Hepatocyte (in vitro differentiated cells): Measurements from ENCODE around the gene TTN. TPM values are rescaled to one million over a fixed set of nuclear protein-coding genes. Genes with fewer than 3 reads are reported as not detected.

ENCODE experiments used
- DNase-seq: peaks from one replicate; pipeline ENCODE4 v3.0.0-alpha.2; 2016; ENCODE audit warnings: low spot score
- H2AFZ ChIP-seq: fragments of 200-600 bp; sonication (generic); 2 replicates; pipeline ENCODE4 v1.6.0; 2016; ENCODE audit warnings: antibody characterized with exemption, mild to moderate bottlenecking
- H3K27ac ChIP-seq: fragments of 200-600 bp; sonication (generic); 2 replicates; pipeline ENCODE4 v1.5.1; 2016; ENCODE audit warnings: mild to moderate bottlenecking
- H3K27me3 ChIP-seq: fragments of 200-600 bp; sonication (generic); 2 replicates; pipeline ENCODE4 v1.6.1; 2016
- H3K36me3 ChIP-seq: fragments of 200-600 bp; sonication (generic); replicated peaks from 2 replicates; pipeline ENCODE4 v1.5.1; 2016; ENCODE audit warnings: low read depth; ENCODE audit not compliant: insufficient read depth
- H3K4me1 ChIP-seq: fragments of 200-600 bp; sonication (generic); 2 replicates; pipeline ENCODE4 v1.5.1; 2016; ENCODE audit warnings: mild to moderate bottlenecking, moderate library complexity; ENCODE audit not compliant: insufficient read depth
- H3K4me2 ChIP-seq: fragments of 200-600 bp; sonication (generic); 2 replicates; pipeline ENCODE4 v1.6.0; 2016
- H3K4me3 ChIP-seq: fragments of 200-600 bp; sonication (generic); 2 replicates; pipeline ENCODE4 v1.5.1; 2016; ENCODE audit warnings: mild to moderate bottlenecking
- H3K79me2 ChIP-seq: fragments of 200-600 bp; sonication (generic); 2 replicates; pipeline ENCODE4 v1.6.0; 2017; ENCODE audit warnings: mild to moderate bottlenecking
- H3K9me2 ChIP-seq: fragments of 200-600 bp; sonication (generic); replicated peaks from 2 replicates; pipeline ENCODE4 v1.6.0; 2017; ENCODE audit warnings: mild to moderate bottlenecking; ENCODE audit not compliant: insufficient read depth
- H3K9me3 ChIP-seq: fragments of 200-600 bp; sonication (generic); 2 replicates; pipeline ENCODE4 v1.5.1; 2016; ENCODE audit warnings: low read depth, mild to moderate bottlenecking
- H4K20me1 ChIP-seq: fragments of 200-600 bp; sonication (generic); 2 replicates; pipeline ENCODE4 v1.6.0; 2016; ENCODE audit warnings: mild to moderate bottlenecking; ENCODE audit not compliant: insufficient read depth, poor library complexity, severe bottlenecking
- CTCF ChIP-seq: fragments of 200-600 bp; sonication (generic); IDR thresholded peaks from 2 replicates; pipeline ENCODE4 v1.5.1; 2016; ENCODE audit warnings: antibody characterized with exemption, mild to moderate bottlenecking; ENCODE audit not compliant: poor library complexity
- EZH2 ChIP-seq: fragments of 200-600 bp; sonication (generic); IDR thresholded peaks from 2 replicates; pipeline ENCODE4 v1.6.1; 2016; ENCODE audit warnings: antibody characterized with exemption, mild to moderate bottlenecking, borderline replicate concordance
- EZH2phosphoT487 ChIP-seq: fragments of 200-600 bp; sonication (generic); IDR thresholded peaks from one replicate; pipeline ENCODE4 v1.6.1; 2018; ENCODE audit warnings: antibody characterized with exemption, mild to moderate bottlenecking, low read depth, moderate library complexity; ENCODE audit not compliant: unreplicated experiment, severe bottlenecking
- WGBS: methylation state at CpG from one replicate; pipeline ENCODE4 v1.1.6; 2016; ENCODE audit warnings: low lambda C conversion rate; ENCODE audit errors: missing lambda C conversion rate; 5-methylcytosine and 5-hydroxymethylcytosine counted together
- polyA plus RNA-seq: library from polyadenylated mRNA; unstranded; fragments of >200 nt; fragmentation: Nextera tagmentation; extraction: Ambion mirVana; gene quantifications from 2 replicates; pipeline ENCODE4 v1.2.1, GENCODE V29; 2016
- total RNA-seq: library from RNA; depleted of rRNA; stranded (reverse); fragments of >200 nt; gene quantifications from 2 replicates; pipeline ENCODE4 v1.2.3, GENCODE V29; 2014

TTN gene
- total and polyA plus RNA-seq, 2 experiments from 2014 or later: 5.4 to 6.4 TPM

GRCh38 chr2:178679891-178680290 lies 127.3 kb downstream of the TTN start:
- Histone ChIP-seq H3K4me2 (no peak overlapping the region), H4K20me1 (no peaks in the 10 kb centered on the region), H3K4me1 (no peaks in the 10 kb centered on the region), H3K4me3 (no peak overlapping the region), H3K9me3 (no peaks in the 10 kb centered on the region), H2AFZ (no peak overlapping the region), H3K27me3 (no peaks in the 10 kb centered on the region), H3K79me2 (no peaks in the 10 kb centered on the region), H3K9me2 (no peaks in the 10 kb centered on the region), H3K27ac (no peak overlapping the region), H3K36me3 (no peaks in the 10 kb centered on the region)
- DNase-seq: no peak
- TF ChIP-seq CTCF (no peak), EZH2 (no peak), EZH2phosphoT487 (no peak)
- 92% methylated on average over 1 of the region's 1 CpG for WGBS

GRCh38 chr2:178677599-178677998 lies 129.6 kb downstream of the TTN start:
- WGBS: 86% methylated on average over 2 of the region's 2 CpGs

GRCh38 chr2:178676046-178676445 lies 131.2 kb downstream of the TTN start:
- H3K27ac ChIP-seq: no peak overlapping the region
- H4K20me1 ChIP-seq: no peaks in the 10 kb centered on the region
- no peak for DNase-seq
- no peaks in the 10 kb centered on the region for H3K9me3 ChIP-seq
- no peaks in the 10 kb centered on the region for H3K4me1 ChIP-seq
- H3K4me2 ChIP-seq: no peak overlapping the region
- H3K4me3 ChIP-seq: no peak overlapping the region
- no peak overlapping the region for H2AFZ ChIP-seq
- TF ChIP-seq EZH2 (no peak), CTCF (no peak), EZH2phosphoT487 (no peak)
- H3K27me3 ChIP-seq: no peaks in the 10 kb centered on the region
- no peaks in the 10 kb centered on the region for H3K36me3 ChIP-seq
- 89% methylated on average over 5 of the region's 5 CpGs for WGBS
- no peaks in the 10 kb centered on the region for H3K9me2 ChIP-seq
- H3K79me2 ChIP-seq: no peaks in the 10 kb centered on the region

More at GRCh38 chr2:178677599-178677998, 129.6 kb downstream of the TTN start:
- Histone ChIP-seq H3K4me1 (no peaks in the 10 kb centered on the region), H3K36me3 (no peaks in the 10 kb centered on the region), H3K4me3 (no peak overlapping the region), H3K79me2 (no peaks in the 10 kb centered on the region), H3K27me3 (no peaks in the 10 kb centered on the region), H4K20me1 (no peaks in the 10 kb centered on the region), H3K27ac (no peak overlapping the region), H2AFZ (no peak overlapping the region), H3K9me2 (no peaks in the 10 kb centered on the region), H3K4me2 (no peak overlapping the region), H3K9me3 (no peaks in the 10 kb centered on the region)
- no peak for TF ChIP-seq CTCF
- TF ChIP-seq EZH2phosphoT487: no peak
- TF ChIP-seq EZH2: no peak
- DNase-seq: no peak

- Histone ChIP-seq H3K4me1 (no peaks in the 10 kb centered on the region), H3K4me2 (no peak overlapping the region), H3K36me3 (no peaks in the 10 kb centered on the region), H3K9me2 (no peaks in the 10 kb centered on the region), H3K27ac (no peak overlapping the region), H4K20me1 (no peaks in the 10 kb centered on the region), H3K79me2 (no peaks in the 10 kb centered on the region), H3K27me3 (no peaks in the 10 kb centered on the region), H3K9me3 (no peaks in the 10 kb centered on the region), H2AFZ (no peak overlapping the region), H3K4me3 (no peak overlapping the region)
- TF ChIP-seq CTCF: no peak
- TF ChIP-seq EZH2: no peak
- no peak for TF ChIP-seq EZH2phosphoT487
- DNase-seq: no peak
- 84% methylated on average over 4 of the region's 4 CpGs for WGBS
These were observed 133.1 kb downstream of the TTN start for GRCh38 chr2:178674122-178674521.
